GM11168 (cell line): ENCODE measurements around the gene EPS8L3.
"Not testable (repeated sequence)": the region's sequence is repeated elsewhere in the genome, so short reads cannot be mapped to it uniquely, and the experiment has no call there.

Experiments used
- in situ Hi-C: fragments of 300-500 bp; cut with MboI; formaldehyde crosslinking; loops from one replicate; pipeline ENCODE4 v1.12.0; 2022; ENCODE audit warnings: low sequenced_read_pairs; ENCODE audit not compliant: unreplicated experiment

EPS8L3 gene

DNA sequence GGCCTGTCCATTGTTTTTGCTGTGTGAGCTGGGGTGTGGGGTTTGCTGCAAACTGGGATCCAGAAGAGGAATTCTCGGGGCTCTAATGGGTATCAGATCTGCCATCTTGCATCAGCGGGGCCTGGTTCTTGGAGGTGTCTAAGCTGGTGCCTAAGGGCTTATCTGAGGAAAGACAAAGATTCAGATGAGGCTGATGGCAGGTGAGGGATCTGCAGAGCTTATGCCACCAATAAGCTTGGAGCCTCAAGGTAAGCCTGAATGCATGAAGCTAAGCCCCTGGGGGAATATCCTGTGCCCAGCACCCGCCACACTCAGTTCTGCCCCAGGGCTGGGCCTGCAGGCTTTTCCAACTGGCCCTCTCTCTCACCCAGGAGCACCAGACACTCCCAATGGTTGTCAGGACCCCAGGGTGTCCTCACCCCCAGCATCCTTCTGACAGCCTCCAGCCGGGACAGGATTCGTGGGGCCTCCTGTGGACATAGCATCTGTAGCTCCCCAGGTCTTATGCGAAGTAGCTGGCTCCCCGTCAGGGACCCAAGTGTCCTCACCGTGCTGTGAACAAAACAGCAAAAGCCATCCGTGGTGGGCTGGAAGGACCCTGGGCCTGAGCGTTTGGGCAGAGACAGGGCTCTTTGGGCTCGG, 13.4 kb downstream of the EPS8L3 start:
- in situ Hi-C loops: no loop called here

- in situ Hi-C loops: no loop called here
Observed at GRCh38 chr1:109749221-109749620, 14.5 kb downstream of the EPS8L3 start.

DNA sequence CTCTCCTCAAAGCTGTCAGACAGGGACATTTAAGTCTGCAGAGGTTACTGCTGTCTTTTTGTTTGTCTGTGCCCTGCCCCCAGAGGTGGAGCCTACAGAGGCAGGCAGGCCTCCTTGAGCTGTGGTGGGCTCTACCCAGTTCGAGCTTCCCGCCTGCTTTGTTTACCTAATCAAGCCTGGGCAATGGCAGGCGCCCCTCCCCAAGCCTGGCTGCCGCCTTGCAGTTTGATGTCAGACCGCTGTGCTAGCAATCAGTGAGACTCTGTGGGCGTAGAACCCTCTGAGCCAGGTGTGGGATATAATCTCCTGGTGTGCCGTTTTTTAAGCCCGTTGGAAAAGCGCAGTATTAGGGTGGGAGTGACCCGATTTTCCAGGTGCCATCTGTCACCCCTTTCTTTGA, 15.4 kb downstream of the EPS8L3 start:
- in situ Hi-C loops: not testable (repeated sequence)

DNA sequence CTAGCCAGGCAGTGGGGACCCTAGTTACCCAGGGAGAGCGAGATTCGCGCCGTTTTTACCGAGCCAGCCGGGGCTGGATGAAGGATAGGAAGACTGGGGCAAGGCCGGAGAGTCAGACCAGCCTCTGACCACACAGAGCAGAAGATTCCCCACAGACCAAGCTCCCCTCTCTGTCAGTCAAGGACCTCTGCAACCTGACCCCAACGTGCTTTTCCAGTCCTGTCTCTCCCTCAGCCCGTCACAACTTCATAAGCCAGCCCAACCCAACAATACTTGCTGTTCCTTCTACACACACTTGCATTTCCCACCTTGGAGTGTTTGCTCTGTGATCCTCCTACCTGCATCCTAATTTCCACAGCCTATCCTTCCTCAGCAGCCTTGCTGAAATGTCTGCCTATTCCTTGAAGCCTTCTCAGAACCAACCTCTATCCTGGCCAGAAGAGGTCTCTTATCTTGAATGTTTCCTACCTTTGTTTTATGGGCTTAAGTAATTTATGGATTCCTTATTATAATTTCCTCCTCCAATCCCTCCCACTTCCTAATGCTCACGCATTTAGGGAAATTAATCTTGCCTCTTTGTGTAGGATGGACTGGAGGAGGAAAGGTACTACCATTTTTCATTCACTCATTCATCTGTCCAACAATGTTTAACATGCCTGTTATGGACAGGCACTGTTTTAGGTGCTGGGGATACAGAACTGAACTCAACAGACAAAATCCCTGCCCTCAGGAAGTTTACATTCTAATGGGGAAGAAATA, 22.9 kb downstream of the EPS8L3 start, which contains the start of gene GSTM3:
Gene GSTM3 (minus strand): TSS at position 424 of the 759 bp plus-strand sequence. CDS start 751 bp downstream, outside the sequence.
- in situ Hi-C loops: no loop called here

GRCh38 chr1:109739738-109740614, 23.7 kb downstream of the EPS8L3 start:
- in situ Hi-C loops: no loop called here

DNA sequence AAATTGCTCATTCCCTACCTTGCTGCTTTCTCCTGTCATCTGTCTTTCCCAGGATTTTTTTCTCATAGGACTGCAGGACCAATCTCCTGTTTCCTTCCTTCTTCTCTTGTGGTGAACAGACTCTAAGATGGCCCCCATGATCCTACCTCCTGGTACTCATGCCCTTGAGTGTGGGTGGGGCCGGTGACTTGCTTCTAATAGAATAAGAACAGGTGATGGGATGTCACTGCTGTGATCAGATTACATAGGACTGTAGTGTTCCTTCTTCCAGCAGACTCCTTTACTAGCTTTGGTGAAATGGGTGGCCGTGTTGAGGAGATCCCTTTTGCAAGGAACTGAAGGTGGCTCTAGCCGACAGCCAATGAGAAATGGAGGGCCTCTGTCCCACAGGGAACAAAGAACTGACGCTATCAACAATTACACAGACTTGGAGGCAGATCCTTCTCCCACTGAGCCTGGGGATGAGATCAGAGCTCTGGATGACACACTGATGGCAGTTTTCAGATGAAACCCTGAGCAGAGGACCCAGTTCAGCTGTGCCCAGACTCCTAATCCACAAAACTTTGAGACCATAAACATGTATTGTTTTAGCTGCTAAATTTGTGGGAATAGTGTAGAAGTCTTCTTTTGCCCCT, 30.4 kb downstream of the EPS8L3 start:
- in situ Hi-C loops: no loop called here

GRCh38 chr1:109732390-109732881, 31.3 kb downstream of the EPS8L3 start:
- in situ Hi-C loops: no loop called here

- in situ Hi-C loops: no loop called here
Observed at GRCh38 chr1:109730666-109731065, 33.1 kb downstream of the EPS8L3 start.

GRCh38 chr1:109728870-109729269, 34.9 kb downstream of the EPS8L3 start:
- in situ Hi-C loops: no loop called here

GRCh38 chr1:109726728-109727373, 36.9 kb downstream of the EPS8L3 start:
- in situ Hi-C loops: no loop called here

DNA sequence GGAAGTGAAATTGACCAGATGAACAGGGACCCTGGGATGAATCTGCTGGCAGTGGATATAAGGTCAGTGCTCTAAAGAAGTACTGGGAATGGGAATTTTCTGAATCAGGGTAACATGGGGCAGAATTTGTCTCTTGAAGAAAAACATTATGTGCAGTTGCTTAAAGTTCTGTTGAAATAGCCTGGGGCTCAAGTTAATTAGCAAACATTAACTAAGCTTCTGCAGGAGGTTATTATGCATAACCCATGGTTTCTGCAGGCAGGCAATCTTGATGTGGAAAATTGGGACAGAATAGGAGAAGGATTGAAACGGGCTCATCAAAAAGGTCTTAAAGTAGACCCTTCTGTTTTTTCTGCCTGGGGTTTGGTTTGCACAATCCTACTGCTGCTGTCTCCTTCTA, 37.7 kb downstream of the EPS8L3 start:
- in situ Hi-C loops: no loop called here

DNA sequence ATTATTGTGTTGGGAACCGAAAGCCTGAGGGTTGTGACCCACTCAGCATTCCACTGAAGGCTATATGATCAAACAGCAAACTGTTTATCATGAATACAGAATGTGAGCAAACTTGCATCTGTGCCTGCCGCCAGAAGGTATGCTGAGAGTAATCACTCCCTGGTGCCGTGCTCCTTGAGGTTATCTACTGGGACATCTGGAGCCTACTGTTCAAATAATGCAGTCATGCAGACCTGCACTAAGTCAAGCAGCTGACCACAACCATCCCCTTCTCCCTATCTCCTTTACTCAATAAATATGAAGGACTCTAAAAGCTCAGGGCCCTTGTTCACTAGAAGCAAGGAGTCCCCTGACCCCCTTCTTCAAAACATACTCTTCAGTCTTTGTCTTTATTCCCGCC, 38.2 kb downstream of the EPS8L3 start:
- in situ Hi-C loops: no loop called here

- in situ Hi-C loops: no loop called here
Observed at GRCh38 chr1:109724933-109725332, 38.8 kb downstream of the EPS8L3 start.

- in situ Hi-C loops: no loop called here
Observed at GRCh38 chr1:109722908-109723691, 40.6 kb downstream of the EPS8L3 start.

DNA sequence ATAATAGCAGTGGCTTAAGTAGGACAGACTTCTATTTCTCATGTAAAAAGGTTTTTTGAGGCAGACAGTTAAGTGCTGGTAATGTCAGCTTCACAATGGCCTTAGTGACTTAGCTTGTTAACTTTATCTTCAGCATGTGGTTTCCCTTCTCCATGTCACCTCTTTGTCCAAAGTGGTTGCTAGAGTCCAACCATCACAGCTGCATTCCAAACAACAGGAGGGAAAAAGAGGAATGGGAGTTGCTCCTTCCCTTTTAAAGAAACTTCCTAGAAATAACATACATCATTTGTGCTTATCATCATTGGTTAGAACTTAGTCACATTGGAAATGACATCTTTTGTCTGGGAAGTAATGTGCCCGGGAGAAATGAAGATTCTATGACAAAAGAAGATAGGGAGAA, 41.8 kb downstream of the EPS8L3 start:
- in situ Hi-C loops: no loop called here

DNA sequence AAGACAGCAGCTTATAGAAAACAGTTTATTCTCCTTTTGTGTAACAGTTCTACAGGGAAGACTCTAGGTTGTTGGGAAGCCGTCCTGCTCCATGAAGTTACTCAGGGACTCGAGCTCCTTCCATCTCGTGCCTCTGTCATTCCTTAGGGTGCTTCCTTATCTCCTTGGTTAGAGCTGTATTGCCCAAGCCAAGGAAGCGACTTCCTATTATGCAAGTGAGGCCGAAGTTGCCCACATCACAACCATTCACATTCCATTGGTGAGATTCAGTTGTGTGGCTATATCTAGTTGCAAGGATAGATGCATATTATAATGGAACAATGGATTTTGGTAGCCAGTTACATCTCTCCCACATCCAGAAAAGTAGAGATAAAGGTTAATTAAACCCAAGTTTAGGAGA, 42.7 kb downstream of the EPS8L3 start:
- in situ Hi-C loops: no loop called here

DNA sequence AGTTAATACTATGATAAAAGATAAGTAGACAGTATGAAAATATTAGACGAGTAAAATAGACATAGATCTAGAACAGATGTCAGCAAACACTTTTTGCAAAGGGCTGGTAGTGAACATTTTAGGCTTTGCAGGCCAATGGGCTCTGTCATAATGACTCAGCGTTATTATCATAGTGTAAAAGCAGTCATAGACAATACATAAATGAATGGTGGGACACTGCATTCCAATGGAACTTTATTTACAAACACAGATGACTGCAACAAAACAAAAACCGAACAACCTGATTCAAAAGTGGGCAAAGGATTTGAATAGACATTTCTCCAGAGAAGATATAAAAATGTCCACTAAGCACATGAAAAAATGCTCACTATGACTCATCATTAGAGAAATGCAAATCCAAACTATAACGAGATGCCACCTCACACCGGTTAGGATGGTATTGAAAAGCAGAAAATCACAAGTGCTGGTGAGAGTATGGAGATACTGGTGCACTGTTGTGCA, 44.3 kb downstream of the EPS8L3 start:
- in situ Hi-C loops: loop anchor here (10.0 kb wide), 1 partner anchor 55 kb away; the partner anchor contains the start of gene GSTM2

- in situ Hi-C loops: loop anchor here (10.0 kb wide), 1 partner anchor 54 kb away; the partner anchor contains the start of gene GSTM2
Observed at GRCh38 chr1:109718495-109718894, 45.2 kb downstream of the EPS8L3 start.
